HFF-Myc (cell line): Measurements from ENCODE around the gene KCNH1.

ENCODE experiments used
- DNase-seq: peaks from one replicate; pipeline ENCODE4 v3.0.0-alpha.2; 2011; ENCODE audit warnings: low read depth; ENCODE audit errors: extremely low read depth
- H3K4me3 ChIP-seq: replicated peaks from 2 replicates; pipeline ENCODE4 v1.5.1; 2011; ENCODE audit warnings: low read depth, mild to moderate bottlenecking, control low read depth, low read length
- CTCF ChIP-seq: IDR thresholded peaks from 2 replicates; pipeline ENCODE4 v1.5.1; 2012; ENCODE audit warnings: mild to moderate bottlenecking, low read depth, low read length, control low read depth; ENCODE audit errors: missing control alignments

Gene KCNH1

DNA sequence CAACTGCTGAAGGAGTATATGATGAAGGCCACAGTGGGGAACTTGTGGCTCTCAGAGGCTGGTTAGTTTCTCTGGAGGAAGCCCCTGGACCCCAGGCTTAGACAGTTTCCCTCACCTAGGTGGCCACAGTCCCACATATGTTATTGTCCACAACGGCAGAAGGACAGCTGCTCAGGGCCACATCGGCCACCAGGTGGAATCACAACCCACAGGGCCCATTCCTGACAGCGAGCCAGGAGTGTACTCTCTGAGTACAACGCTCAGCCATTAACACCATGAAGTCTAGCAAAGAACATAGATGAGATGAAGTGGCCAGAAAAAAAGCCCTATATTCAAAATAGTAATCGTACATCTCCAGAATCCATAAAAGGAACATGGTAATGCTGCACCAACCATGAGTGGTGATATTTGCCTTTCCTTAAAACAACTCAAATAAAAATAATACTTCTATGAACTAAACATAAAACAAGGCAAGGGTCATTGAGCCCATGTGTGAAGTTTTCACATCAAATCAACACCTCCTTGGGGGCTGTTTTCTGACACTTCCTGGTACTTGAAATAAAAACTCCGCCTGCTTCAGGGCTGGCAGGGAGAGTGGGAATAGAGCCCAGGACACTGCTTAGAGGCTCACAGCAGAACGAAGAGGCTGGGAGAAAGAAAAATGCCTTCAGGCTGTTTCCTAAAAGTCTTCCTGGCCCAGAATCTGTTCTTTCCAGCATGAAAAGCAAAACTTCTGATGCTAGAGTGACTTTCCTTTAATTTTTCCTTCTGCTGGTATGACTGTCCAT is 421.9 kb downstream of the KCNH1 start:
- DNase-seq = no peak
- no peak overlapping the region for H3K4me3 ChIP-seq
- no peak for TF ChIP-seq CTCF

DNA sequence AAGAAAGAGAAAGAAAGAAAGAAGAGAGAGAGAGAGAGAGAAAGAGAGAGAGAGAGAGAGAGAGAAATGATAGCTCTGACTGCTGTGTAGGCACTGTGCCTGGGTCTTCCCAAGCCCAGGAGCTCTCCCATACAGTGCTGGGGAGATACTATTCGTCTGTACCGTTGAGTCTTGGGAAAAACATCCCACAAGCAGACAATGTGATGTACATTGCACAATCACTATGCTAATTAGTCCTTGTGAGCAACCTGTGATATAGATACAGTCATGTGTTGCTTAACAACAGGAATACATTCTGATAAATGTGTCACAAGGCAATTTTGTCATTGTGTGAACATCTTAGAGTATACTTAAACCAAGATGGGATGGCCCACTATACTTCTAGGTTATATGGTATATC is 424.2 kb downstream of the KCNH1 start:
- no peak for TF ChIP-seq CTCF
- H3K4me3 ChIP-seq = no peak overlapping the region
- DNase-seq = no peak

DNA sequence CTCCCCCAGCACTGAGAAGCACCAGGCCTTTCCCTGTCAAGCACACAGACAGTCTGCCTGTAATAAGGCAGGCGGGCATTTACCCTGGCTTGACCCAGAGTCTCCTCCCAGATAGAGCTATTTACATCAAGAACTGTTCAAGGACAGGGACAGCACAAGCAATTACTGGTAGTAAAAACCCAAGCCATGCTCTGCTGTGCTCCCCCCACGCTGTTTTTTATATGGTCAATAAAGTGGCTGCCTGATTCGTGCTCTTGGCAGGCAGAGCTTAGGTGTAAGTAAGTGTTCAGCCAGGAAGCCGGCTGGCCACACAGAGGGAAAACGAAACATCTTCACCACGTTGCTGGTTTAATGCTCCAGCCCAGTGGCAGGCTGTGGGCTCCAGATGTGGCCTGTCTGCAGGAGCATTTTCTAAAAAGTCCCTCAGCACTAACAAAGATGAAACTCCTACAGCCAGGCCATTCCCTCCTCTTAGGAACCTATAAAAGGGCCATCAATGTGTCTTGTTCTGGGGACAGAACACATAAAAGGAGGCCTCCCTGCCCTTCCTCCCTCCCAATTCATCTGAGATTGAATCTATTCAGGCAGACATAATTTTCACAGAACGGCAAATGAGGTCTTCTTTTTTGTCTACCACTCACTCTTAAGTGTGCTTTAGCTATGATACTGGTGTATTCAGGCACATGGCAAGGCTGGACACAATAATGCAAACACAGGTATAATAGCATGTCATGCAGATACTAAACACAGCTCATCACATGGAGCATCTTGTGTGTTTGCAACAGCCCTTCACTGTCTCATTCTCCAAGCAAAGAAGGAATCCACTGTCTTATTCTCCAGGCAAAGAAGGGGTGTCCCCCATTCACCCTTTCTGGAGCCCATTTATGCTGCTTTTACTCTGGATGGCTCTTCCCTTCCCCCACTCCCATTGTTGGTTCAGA is 426.4 kb downstream of the KCNH1 start:
- TF ChIP-seq CTCF = no peak
- no peak for DNase-seq

DNA sequence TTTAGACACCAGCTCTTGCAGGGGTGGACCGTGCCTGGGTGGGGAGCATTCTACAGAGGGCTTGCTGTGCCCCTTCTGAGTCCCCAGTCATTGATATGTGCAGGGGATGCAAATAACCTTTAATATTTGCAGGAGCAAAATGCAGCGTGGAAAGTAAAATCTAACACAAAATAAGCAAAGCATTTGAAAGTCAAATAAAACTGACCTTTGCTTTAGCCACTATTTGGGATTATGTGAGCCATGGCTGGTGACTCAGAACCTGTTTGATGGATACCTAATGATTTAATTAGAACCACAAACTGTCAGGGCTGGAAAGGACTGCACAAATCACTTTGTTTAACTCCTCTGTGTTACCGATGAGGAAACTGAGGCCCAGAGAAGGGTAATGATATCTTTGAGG is 427.7 kb downstream of the KCNH1 start:
- no peak overlapping the region for H3K4me3 ChIP-seq
- DNase-seq = no peak
- TF ChIP-seq CTCF = no peak

More for the DNA sequence above, 426.4 kb downstream of the KCNH1 start:
- H3K4me3 ChIP-seq = no peak overlapping the region

GRCh38 chr1:210705086-210705485 is 428.9 kb downstream of the KCNH1 start:
- H3K4me3 ChIP-seq = no peak overlapping the region
- TF ChIP-seq CTCF = no peak
- no peak for DNase-seq

DNA sequence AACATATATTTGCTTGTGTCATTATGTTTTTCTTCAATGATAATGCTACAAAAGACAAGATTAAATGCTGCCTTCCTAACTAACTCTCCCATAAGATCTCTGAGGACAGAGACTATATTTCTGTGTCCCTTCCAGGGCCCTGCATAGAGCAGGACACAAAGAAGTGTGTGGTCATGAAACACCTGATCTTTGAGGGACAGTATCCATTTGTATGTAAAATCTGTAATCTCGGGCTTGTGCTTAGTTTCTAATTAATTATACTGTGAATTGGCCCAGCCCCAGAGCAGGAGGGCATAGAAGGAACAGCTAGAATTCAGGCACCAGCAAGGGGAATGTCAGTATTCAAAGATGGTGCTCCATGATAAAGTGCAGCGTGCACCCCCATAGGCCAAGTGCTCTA is 430.4 kb downstream of the KCNH1 start:
- no peak for DNase-seq
- no peak overlapping the region for H3K4me3 ChIP-seq
- no peak for TF ChIP-seq CTCF
